Hematopoietic multipotent progenitor cell treated with erythropoietin and hydrocortisone succinate and interleukin-3 and kit ligand, for 6 days (in vitro differentiated cells): ENCODE data around the gene NR6A1.

ENCODE experiments used
- DNase-seq: peaks from one replicate; pipeline ENCODE4 v3.0.0-alpha.2; 2015

NR6A1 gene

DNA sequence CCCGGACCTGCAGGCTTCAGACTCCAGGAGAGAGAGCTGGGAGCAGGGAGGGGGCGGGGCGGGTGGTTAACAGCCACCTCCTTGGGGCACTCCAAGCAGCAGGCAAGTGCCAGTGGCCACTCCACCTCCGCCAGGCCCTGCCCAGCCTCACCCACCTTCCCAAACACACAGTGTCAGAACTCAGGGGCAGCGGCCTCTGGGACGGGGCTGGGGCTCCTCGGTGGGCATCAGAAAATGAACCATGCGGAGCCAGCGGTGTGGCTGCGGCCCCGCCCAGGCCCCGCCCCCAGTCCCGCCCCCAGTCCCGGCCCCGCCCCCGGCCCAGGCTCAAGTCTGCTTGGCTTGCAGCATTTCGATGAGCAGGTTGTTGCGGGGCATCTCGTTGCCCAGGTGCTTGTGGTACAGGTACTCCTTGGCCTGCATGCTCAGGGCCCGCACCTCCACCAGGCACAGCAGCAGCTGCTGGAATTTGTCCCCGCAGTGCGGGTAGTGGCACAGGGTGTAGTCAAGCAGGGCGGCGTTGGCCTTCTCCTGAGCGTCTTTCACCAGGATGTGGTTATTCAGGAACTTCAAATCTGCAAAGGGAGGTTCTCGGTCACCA, 288.6 kb downstream of the NR6A1 start:
- DNase-seq, result no peak

DNA sequence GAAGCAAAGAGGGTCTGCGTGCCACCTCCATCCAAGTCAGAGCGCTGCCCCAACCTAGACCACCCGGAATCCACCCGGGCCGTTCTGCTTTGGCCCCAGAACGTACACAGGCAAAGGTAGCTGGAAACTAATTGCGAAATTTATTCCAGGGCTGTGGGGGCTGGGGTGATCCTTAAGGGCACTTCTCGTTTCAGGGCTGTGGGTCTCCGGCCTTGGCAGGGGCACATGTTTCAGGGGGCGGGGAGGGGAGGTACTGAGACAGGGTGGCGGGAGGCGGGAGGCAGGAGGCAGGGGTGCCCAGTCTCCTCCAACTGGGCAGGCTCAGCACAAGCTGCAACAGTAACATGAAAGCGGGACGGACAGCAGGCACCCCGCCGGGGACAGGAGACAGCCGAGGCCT, 290.0 kb downstream of the NR6A1 start:
- no peak for DNase-seq

DNA sequence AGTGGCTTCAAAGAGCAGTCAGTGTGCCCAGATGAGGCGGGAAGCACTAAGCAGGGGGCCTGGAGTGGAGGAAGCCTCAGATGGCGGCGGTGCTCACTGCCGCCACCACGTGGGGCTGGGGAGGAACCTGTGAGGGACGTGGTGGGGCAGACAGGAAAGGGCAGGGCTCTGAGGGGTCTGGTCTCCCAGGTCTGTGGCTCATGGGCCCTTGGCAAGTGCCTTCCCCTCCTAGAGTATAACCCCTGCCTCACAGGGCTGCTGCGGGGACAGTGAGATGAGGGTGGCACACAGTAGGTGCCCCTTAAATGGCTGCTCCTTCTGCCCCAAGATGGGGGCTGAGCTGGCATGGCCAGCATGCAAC, 290.5 kb downstream of the NR6A1 start:
- peak; percentile 72 for DNase-seq

DNA sequence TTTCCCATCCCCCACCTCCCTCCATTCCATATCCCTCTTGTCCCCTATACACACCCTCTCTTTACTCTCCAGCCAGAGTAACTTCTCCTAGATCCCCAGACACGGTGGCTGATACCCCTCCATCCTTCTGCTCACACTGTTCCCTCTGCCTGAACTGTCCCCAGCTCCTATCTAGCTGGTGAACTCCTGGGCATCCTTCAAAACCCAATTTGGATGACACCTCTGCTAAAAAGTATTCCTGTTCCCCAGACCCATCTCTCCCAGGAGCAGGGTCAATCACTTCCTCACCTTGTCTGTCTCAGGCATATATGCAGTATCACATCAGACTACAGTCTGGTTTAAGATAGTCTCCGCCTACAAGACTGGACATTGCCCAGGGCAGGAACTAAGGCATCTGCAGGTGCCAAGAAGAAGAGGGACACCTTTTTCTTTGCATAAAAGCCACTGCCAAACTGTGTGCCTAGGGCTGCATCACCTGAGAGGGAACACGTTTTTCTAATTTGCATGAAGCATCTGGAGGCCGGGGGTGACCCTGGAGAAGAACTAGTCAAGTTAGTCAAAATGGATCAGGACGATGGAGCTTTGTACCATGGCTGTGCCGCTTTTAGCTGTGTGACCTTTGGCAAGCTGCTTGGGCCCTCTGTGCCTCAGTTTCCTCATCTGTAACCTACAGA, 291.0 kb downstream of the NR6A1 start:
- DNase-seq, result no peak

DNA sequence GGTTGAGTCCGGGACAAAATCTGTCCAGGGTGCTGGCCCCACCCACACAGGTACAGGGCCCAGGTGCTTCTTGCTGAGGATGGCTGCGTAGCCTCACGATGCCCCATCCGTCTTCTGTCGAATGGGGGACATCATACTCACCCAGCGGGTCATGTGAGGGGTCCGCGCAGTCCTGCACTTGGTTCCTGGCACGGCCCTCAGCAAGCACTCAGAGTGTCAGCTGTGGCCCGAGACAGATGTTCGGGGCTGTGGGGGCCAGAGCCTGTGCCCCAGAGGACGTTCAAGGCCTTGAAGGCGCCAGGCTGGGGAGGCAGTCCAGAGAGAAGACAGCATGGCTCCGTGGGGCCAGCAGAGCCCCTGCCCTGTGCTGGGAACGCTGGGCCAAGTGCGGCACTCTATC, 291.7 kb downstream of the NR6A1 start:
- DNase-seq, result no peak

DNA sequence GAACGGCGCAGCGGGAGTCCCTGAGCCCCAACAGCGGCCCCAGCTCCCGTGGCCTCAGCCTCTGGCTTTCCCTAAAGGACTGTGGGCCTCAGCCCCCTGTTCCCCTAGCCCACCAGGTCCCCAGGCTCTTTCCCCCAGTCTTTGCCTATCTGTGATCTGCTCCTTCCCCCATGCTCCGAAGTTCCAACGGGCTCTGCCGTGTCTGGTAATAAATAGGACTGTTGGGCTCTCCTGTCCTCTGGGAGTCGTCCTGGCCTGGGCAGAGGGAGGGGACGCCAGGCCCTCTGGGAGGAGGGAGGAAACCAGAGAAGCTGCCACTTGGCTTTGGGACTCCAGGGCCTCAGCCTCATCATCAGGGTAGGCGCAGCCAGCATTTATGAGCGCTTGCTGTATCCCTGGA, 292.8 kb downstream of the NR6A1 start:
- DNase-seq, result no peak

DNA sequence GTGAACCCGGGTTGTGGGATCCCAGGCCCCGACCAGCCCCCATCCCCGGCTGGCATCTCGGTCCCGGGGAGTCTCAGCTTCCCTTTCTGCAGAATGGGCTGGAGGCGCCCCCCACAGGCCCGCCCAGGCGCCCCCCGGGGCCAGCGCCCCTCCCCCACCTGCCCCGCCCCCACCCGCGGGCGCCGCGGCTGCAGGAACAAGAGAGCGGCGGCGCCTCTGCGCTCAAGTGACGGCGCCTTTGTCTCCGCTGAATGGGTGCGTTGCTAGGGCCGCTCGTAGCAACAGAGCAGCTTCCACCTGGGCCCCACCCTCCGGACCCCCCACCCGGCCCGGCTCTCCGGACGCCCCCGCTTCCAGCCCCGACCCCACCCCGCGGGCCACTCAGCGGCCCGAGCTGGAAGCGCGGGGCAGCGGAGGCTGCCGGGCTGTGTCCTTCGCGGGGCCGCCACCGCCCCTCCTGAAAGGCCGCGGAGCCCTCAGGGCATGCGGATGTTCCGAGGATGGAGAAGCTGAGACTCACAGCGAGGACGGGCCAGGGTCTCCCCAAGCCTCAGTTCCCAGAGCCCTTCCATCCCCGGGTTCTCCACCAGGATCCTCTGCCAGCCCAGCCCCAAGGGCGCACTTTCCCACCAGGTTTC, 293.3 kb downstream of the NR6A1 start:
- no peak for DNase-seq

DNA sequence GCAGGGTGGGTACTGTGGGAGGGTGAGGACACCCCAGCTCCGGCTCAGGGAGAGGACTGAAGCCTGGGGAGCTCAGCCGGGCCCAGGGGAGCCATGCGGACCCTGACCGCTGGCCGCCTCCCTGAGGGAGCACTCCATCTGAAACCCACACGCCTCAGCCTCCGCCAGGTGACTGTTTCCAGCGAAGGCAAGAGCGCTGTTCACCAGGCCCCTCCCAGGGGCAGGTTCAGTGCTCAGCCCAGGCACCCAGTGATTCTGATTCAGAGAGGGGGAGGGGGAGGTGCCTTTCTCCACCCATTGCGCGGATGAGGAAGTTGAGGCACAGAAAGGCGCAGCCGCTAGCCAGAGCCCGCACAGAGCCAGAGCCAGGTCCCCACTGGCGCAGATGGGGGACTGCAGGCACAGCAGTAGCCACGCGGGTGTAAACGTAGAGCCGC, 293.9 kb downstream of the NR6A1 start:
- DNase-seq, result no peak

DNA sequence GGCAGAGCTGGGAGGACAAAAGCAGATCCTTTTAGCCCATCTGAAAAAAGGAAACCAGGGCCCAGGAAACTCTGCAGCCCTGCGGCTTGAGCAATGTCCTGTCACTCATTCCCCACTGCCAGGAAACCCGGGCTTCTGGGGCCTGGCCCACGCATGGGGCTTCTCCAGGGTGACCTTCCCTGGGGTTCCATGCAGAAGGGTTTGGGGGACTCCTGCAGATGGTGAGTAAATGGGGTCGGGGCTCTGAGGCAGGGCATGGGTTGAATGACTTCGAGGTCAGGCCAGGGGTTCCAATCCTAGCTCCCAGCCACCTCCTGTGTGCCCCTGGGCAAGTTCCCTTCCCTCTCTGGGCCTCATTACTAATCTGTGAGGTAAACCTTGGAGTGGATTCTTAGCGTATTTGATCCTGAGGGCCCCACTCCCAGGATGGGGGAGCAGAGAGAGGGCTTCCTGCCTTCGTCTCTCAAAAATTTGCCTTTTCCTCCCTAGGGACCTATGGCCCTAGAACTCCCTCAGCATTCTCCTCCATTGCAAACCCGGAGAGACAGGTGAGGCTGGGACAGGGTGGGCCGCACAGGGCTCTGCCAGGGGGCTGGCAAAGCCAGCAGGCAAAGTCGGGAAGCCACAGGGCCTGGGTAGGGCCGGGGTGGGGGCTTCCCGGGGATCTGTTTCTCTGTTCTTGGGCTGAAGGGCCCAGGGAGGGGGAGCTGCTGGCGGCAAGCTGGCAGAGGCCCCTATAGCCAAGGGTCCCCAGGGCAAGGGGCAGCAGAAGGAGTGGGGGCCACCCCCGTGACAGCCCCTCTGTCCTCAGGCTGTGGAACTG, 295.0 kb downstream of the NR6A1 start:
- no peak for DNase-seq

DNA sequence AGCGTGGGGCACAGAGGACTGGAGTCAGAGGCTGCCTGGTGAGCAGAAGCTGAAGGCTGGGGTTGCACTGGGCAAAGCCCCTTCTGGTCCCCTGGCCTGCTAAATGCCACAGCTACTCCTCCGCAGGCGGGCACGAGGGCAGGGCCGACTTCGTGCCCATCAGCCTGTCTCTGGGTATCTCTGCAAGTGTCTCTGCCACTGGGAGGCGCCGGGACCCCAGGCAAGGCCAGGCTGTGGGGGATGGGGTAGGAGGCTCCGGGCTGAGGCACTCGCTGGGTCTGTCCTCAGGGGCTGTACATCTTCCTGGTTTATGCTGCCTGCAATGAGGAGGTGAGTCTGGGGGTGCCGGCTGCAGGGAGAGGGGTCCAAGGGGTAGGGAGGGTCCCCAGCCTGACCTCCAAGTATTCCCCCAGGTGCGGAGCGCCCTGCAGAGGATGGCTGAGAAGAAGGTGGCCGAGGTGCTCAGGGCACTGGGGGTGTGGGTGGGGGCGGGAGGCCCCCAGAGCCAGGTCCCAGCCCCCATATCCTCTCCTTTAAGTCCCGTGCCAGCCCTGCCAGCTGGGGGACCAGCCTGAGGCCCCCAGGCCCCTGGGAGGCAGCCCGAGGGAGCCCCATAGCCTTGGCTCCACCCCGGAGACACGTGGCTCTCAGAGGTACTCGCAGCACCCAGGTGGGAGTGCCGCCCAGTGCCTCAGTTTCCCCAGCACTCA, 295.8 kb downstream of the NR6A1 start:
- DNase-seq, result peak; percentile 38

DNA sequence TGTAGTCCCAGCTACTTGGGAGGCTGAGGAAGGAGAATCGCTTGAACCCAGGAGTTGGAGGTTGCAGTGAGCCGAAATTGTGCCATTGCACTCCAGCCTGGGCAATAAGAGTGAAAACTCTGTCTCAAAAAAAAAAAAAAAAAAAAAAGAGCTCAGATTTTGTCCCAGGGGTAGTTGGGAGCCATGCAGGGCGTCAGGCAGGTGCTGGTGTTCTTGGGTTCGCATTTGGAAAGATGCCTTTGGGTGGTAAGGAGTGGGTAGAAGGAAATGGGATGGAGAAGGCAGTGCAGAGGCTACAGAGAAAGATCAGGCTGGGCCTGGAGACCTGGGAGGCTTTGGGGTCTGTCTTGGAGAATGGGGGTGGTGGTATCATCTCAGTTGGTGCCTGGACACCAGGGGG, 297.0 kb downstream of the NR6A1 start:
- no peak for DNase-seq

DNA sequence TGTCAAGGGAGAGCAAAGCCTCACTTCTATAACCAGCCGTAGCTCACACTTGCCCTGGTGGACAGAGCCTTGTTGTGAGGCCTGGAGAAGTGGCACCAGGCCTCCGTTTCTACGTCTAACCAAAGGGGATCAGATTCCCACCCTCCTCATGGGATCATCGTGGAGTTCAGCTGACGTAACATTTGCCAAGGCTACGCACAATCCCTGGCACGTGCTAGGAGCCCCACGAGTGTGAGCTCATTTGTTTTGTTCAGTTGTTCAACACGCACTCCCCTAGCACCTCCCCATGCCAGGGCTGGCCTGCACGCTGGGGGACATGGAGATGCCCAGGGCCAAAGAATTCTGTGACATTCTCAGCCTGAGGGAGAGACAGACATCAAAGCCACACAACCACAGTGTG, 297.8 kb downstream of the NR6A1 start:
- DNase-seq, result no peak

DNA sequence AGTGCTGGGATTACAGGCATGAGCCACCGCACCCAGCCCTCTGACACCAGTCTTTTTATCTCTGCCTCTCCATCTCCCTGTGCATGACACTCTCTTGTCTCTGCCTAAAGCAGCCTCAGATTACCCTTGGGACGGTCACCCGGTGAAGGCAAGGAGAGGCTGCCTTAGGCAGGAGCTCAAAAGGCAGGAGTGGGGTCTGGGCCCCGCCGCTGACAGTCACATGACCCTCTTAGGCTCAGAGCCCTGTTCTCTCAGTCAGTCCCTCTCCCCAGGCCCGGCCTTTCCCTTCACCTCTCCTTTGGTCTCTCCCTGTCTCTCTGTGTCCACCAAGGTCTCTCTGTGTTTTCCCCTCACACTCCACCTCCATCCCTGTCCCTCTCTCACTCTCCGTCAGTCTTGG, 298.3 kb downstream of the NR6A1 start:
- DNase-seq, result no peak

DNA sequence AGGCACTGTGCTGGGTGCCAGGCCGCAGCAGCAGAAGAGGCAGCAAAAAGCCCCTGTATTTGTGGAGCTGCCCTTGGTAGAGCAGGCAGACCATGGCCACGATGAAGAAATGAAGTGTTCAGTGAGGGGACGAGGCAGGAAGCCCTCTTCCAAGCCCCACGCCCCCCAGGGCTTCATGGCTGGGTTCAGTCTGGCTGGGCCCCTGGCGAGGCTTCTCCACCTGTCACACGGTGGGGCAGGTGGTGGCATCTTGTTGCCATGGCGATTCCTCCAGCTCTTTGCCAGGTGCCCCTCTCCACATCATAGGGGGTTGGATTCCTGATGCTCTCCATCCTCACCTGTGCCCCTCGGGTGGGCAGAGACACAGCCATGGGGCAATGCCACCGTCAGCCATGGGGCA, 299.4 kb downstream of the NR6A1 start:
- no peak for DNase-seq

DNA sequence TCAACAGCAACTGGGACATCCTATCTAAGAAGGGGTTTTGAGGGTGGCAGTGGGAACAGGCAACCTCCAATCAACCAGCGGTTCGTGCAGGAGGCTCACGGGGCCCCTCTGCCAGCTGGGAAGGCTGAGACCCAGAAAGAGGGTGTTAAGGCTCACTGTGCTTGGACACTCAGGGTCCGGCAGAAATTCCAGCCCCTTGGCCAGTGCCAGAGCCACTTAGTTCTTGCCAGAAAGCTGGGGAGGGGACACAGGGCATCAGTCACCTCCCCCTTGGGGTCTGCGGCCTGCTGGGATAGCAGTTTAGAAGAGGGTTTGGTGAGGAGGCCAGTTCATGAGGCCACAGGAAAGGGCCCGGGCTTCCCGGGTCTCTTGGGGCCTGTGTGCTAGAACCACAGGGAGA, 300.4 kb downstream of the NR6A1 start:
- DNase-seq, result no peak

DNA sequence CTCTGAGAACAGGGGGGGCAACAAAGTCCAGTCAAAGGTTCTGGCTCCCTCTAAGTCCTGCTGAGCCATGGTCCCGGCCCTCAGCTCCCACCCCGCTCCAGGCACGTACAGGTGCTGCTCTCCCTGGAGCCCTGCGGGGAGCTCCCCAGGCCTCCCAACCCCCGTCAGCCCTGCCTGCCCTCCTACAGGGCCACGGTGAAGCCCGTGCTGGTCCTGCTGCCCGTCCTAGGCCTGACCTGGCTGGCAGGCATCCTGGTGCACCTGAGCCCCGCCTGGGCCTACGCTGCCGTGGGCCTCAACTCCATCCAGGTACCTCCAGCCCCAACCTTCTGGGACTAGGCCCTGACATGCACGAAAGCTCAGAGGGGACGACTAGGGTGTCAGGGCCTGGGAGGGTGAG, 300.8 kb downstream of the NR6A1 start:
- no peak for DNase-seq

DNA sequence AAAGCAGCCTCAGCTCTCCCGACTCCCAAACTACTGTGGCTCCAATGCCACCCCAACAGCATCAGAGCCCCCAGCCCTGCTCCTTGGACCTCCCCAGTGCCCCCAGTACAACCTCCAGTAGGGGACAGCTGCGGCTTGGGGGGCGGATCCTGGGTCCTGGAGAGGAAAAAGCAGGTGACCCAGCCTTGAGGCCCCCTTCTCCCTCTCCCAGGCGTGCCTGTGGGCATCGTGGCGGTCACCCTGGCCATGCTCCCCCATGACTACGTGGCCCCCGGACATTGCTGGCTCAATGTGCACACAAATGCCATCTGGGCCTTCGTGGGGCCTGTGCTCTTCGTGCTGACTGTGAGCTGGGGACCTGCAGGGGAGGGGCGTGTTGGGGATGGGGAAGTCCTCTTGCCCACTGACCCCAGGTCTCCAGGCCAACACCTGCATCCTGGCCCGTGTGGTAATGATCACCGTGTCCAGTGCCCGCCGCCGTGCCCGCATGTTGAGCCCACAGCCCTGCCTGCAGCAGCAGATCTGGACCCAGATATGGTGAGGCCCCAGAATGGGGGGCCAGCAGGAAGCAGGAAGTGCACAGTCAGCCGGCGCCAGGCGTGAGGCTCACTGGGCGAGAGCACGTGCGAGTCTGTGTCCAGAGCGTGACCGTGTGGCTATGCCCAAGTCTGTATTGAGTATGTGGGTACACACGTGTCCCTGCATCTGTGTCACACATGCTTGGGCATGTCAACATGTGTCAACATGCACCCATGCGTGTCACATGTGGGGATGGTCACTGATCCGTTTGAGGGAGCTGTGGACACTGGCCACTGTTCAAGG, 301.9 kb downstream of the NR6A1 start:
- DNase-seq, result no peak

DNA sequence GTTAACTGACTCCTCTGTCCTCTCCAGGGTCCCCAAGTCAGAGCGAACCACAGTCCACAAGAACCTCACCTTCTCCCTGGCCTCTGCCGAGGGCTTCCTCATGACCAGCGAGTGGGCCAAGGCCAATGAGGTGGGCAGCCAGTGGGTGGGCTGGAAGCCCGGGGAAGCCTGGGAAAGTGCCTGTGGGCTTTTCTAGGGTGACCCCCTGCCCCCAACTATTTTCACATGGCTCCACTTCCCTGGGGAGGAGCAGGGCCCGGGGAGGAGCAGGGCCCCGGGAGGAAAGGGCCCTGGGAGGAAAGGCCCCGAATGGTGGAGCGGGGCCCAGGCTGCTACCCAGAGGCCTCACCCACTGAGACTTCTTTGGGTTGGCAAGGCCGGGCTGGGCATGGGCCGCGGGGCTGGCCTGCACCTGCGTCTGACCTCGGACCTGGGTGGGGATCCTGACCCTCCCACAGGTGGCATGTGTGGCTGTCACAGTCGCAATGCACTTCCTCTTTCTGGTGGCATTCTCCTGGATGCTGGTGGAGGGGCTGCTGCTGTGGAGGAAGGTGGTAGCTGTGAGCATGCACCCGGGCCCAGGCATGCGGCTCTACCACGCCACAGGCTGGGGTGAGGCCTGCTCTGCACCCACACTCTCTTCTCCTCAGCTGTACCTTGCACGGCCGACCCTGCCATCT, 302.9 kb downstream of the NR6A1 start:
- no peak for DNase-seq

DNA sequence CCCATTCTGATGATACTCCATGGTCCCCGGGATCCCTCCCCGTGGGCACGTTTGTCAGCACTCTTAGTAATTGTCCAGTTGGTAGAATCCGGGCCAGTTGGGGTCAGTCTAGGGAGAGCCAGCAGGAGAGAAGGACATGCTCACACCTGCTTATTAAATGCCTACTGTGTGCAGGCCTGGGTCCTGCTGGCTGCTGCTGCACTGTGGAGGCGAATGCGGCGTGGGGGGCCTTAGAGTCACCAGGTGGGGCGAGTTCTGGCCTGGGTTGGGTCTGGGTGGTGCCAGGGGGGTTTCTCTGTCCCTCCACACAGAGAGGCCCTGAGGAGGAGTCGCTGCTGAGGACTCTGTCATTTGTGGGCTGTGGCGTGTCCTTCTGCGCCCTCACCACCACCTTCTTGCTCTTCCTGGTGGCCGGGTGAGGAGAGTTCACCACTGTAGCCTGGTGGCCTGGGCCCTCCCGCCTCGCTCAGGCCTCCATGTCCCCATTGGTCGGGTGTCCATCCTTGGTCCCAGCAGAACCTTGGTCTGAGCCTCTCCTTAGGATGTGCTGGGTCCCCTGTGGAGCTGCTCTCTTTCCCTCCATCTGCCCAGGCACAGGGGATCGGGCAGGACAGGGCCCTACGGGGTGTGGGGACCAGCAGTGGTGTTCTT, 303.6 kb downstream of the NR6A1 start:
- DNase-seq, result no peak
